Sciatic nerve (tissue), 2 donors: ENCODE results near the gene ZNF343. TPM values are rescaled to one million over a fixed set of nuclear protein-coding genes. Genes with fewer than 3 reads are reported as not detected.

Experiments used
- ATAC-seq: fragments of 200-7000 bp; cut with Tn5 transposase; one replicate; pipeline ENCODE4 v1.9.1; 2020; ENCODE audit warnings: mild to moderate bottlenecking, moderate library complexity
- DNase-seq: peaks from one replicate; pipeline ENCODE4 v3.0.0-alpha.2; 2020; ENCODE audit warnings: low spot score
- intact Hi-C: fragments of 100-400 bp; cut with DNase I; formaldehyde crosslinking; loops from one replicate; pipeline ENCODE4 v1.14.2; 2022
- total RNA-seq: library from RNA; stranded (reverse); fragmentation: NEBNext Ultra II Directional; extraction: Animal tissue kit (Norgen Biotek cat#: 25700); gene quantifications from one replicate; pipeline ENCODE4 v1.2.1, GENCODE V29; 2021
- donor health status: DM: no; HTN: no; CAD: no.
- donor health status: DM: no; HTN: no; CAD: no.

The ZNF343 gene
- total RNA-seq, 1 donor from 2014 or later: 16.3 TPM

DNA sequence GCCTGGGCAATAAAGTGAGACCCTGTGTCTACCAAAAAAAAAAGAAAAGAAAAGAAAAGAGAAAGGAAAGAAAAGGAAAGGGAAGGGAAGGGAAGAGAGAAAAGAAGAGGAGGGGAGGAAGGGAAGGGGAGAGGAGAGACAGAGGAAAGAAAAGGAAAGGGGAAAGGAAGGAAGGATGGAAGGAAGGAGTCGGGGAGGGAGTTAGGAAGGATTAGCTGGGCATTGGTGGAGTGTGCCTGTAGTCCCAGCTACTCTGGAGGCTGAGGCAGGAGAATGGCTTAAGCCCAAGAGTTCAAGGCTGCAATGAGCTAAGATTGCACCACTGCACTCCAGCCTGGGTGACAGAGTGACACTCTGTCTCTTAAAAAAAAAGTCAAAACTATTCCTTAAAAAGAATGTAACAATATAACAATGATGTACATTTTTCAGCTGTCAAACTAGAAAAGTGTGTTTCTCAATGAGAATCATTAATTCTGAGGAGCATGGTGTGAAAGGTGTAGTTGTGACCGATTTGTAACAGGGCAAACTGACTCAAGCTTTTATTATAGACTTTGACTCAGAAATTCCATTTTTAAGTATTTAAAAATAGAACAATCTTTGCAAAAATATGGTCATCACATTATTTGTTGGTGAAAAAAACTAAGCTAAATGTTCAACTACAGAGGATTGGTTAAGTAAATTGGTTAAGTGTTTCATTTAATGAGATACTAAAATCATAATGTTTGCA lies 52.8 kb downstream of the ZNF343 start:
- intact Hi-C loops: loop anchor here (10.0 kb wide), 1 partner anchor 251 kb away; no protein-coding TSS in a partner anchor
- DNase-seq (no peak), ATAC-seq (no peak)

DNA sequence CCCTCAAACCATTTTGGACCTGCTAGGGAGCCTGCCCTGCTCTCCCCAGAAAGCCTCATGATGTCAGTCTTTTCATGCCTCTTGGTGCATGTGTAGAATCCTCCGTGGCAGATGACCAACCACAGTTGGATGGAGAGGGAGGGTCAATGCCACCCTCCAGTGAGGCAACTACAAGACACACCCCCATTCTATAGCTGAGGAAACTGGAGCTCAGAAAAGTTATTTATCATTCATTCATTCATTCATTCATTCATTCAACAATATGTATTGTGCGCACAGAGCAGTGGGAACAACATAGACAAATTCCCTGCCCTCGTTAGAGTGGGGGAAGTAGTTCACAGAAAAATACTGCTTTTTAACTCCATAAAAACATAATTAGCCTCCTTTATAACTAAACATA lies 54.9 kb downstream of the ZNF343 start:
- ATAC-seq: no peak
- DNase-seq: no peak
- intact Hi-C loops: loop anchor here (10.0 kb wide), 1 partner anchor 249 kb away; no protein-coding TSS in a partner anchor

DNA sequence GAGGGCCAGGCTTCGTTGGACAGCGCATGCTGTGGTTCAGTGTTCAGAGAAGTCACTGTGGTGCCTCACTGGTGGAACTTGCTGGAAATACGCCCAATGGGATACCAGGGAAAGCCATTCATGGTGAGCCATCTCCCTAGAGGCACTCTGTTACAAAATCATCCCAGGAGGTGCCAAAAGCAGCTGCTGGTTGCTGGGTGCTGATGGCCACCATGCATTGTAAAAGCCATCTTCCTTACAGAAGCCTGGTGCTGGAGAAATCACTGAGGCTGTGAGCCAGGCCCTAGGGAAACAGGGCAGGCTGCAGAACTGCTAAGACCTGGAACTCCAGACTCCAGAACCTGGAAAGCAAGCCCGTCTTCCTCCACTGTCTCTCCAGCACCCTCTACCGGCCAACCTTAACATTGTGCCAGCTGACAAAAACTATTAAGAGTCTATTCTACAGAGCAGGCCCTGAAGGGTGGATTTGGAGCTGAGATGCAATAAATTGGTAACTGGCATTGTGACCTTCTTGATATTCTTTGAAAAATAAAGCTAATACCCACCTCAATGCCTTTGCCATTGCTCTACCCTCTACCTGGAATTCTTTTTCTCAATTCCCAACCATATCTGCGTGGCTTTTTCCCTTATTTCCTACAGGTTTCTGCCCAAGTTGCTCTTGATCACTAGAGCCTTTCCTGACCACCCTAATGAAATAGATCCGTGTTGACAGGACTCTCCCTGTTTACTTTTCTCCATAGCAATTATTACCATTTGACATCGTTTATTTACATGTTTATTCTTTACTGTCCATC lies 56.6 kb downstream of the ZNF343 start:
- ATAC-seq: peak; percentile 78
- intact Hi-C loops: loop anchor here (10.0 kb wide), 1 partner anchor 247 kb away; no protein-coding TSS in a partner anchor
- DNase-seq: peak; percentile 85

DNA sequence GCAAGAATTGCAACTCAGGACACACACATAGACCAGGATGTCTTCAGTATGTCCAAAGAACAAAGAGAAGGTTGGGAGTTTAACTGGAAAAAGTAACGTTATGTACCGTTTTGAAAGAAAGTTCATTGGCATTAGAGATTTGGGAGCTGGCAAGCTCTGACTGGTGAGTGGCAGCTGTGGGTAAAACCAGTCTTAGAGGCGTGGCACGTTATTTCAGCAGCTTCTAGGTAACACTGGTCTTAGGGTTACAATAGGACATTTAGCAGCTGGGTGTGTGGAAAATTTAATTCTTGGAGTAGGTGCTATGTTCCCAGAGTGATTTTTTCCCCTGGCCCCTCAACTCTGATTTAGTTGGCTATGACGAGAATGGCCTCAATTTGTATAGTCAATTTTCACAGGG lies 57.3 kb downstream of the ZNF343 start:
- intact Hi-C loops: loop anchor here (10.0 kb wide), 1 partner anchor 247 kb away; no protein-coding TSS in a partner anchor
- ATAC-seq: no peak
- no peak for DNase-seq

DNA sequence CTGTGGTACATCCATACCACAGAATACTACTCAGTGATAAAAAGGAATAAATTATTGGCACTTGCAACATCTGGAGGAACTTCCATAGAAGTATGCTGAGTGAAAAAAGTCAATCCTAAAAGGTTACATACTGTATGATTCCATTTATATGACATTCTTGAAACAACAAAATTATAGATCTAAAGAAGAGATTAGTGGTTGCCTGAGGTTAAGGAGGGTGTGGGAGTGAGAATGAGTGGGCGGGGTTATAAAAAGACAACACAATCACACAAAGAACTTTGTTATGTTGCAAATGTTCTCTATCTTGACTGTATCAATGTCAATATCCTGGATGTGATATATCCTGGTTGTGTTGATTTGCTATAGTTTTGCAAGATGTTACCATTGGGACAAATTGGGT lies 59.3 kb downstream of the ZNF343 start:
- ATAC-seq (no peak), DNase-seq (no peak)
- intact Hi-C loops: no loop called here

DNA sequence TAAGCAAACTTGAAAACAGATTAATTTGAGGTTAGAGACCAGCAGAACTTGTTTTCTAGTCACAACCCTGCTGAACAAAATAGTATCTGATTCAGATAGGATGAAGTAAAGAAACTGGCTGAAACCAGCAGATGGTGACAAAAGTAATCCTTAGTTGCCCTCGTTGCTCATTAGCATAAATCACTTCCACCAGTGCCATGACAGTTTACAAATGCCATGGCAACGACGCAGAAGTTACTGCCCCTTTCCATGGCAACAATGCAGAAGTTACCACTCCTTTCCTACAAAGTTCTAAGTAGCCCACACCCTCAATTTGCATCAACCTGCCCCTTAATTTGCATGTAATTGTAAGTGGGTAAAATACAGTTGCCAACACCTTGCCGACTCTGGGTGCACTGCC lies 61.9 kb downstream of the ZNF343 start:
- DNase-seq: no peak
- intact Hi-C loops: no loop called here
- no peak for ATAC-seq

Other genes starting within 250 kb of the ZNF343 start
- not detected for gene TGM3, start 212.9 kb downstream of the ZNF343 start, total RNA-seq
- not detected for gene TGM6, start 128.0 kb downstream of the ZNF343 start, total RNA-seq
- gene SNRPB, start 38.1 kb downstream of the ZNF343 start, total RNA-seq: 64.3 TPM
- gene TMC2, start 27.7 kb upstream of the ZNF343 start, total RNA-seq: 0.22 TPM
- gene NOP56, start 143.7 kb upstream of the ZNF343 start, total RNA-seq: 97.4 TPM
- 67.0 TPM for gene IDH3B, start 155.3 kb upstream of the ZNF343 start, total RNA-seq
- gene EBF4, start 183.9 kb upstream of the ZNF343 start, total RNA-seq: 15.3 TPM